Caki2 (cell line): ENCODE measurements around the gene GPRASP2. TPM values are rescaled to one million over a fixed set of nuclear protein-coding genes. Genes with fewer than 3 reads are reported as not detected.
"Not testable (repeated sequence)": the region's sequence is repeated elsewhere in the genome, so short reads cannot be mapped to it uniquely, and the experiment has no call there.

Experiments used
- DNase-seq: peaks from one replicate; pipeline ENCODE4 v3.0.0-alpha.2; 2015; ENCODE audit warnings: low read depth
- in situ Hi-C: cut with HindIII; loops from 2 replicates; pipeline ENCODE4 v1.10.0; 2016; ENCODE audit warnings: low sequenced_read_pairs, low pct_unique_long_range_greater_than_20kb, mixed read lengths
- total RNA-seq: library from RNA; depleted of rRNA; stranded (reverse); fragments of >200 nt; shearing (Covaris generic); gene quantifications from 2 replicates; pipeline ENCODE4 v1.2.3, GENCODE V29; 2014; ENCODE audit warnings: low replicate concordance; rRNA removed

GPRASP2 gene
- total RNA-seq = 4.8 and 27.3 TPM in 2 replicates

DNA sequence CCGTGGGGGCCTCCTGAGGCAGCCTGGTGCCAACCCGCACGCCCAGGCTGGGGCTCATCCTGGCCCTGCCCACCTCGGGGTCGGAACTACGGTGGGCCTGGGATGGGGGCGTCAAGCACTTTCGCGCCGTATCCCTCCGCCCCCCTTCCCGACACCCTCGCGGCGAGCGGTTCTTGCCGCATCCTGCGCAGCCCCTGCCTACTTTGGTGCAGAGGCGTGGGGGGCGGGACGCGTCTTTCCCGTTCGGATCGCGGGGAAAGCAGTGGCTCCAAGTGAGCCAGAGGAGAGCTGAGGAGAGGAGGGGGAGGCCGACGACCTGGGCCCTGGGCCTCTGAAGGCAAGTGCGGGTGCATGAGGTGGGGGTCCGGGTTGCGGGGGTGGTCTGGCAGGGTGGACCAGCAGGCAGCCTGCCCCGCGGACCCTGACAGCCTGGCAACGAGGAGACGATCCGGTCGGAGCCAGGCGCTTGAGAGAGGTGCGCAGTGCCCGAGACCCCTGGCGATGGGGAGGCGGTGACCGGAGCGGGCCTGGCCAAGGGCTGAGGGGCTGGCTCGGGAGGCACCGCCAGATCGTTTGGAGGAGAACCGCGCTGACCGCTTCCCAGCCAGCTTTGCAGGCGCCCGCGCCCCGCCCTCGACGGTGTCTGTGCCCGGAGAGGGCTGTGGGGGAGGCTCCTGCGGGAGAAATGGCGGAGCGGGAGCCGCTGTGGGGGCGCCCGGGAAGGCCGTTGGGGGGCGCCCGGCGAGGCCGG lies at the start of gene GPRASP2:
GPRASP2 (plus strand) TSS at position 233 of the 751 bp plus-strand sequence. CDS start 2,422 bp downstream, outside the sequence.
- DNase-seq = peak; percentile 27
- in situ Hi-C loops = no loop called here

DNA sequence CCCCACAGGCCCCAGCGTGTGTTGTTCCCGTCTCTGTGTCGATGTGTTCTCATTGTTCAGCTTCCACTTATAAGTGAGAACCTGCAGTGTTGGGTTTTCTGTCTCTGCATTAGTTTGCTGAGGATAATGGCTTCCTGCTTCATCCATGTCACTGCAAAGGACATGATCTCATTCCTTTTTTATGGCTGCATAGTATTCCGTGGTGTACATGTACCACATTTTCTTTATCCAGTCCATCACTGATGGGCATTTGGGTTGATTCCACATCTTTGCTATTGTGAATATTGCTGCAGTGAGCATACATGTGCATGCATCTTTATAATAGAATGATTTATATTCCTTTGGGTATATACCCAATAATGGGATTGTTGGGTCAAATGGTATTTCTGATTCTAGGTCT lies 48.4 kb upstream of the GPRASP2 start:
- DNase-seq, in situ Hi-C loops: not testable (repeated sequence)

GRCh38 chrX:102667034-102667433 lies 45.2 kb upstream of the GPRASP2 start:
- in situ Hi-C loops, DNase-seq: not testable (repeated sequence)

GRCh38 chrX:102669526-102669925 lies 42.7 kb upstream of the GPRASP2 start:
- in situ Hi-C loops = no loop called here
- DNase-seq = no peak

DNA sequence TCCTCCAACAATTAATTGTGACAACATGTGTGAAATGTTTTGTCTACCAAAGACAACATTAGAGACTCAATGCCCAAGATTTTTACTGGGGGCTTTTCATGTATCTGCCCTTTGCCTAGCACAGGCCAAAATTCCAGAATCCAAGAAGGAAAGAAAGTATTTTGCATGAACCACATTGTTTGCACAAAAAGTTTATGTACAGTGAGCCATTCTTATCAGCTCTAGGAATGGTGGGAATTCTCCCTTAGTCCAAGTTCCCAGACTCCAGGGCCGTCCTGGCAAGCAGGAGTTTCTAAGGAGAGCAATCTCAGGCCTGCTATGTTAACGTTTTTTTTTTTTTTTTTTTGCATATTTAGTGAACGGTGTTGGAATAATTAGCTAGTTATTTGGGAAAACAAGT lies 39.4 kb upstream of the GPRASP2 start:
- in situ Hi-C loops = no loop called here
- no peak for DNase-seq

DNA sequence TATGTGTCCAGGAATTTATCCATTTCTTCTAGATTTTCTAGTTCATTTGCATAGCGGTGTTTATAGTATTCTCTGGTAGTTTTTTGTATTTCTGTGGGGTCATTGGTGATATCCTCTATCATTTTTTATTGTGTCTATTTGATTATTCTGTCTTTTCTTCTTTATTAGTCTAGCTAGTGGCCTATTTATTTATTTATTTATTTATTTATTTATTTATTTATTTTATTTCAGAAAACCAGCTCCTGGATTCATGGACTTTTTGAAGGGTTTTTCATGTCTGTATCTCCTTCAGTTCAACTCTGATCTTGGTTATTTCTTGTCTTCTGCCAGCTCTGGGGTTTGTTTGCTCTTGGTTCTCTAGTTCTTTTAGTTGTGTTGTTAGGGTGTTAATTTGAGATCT lies 34.8 kb upstream of the GPRASP2 start:
- DNase-seq, in situ Hi-C loops: not testable (repeated sequence)

DNA sequence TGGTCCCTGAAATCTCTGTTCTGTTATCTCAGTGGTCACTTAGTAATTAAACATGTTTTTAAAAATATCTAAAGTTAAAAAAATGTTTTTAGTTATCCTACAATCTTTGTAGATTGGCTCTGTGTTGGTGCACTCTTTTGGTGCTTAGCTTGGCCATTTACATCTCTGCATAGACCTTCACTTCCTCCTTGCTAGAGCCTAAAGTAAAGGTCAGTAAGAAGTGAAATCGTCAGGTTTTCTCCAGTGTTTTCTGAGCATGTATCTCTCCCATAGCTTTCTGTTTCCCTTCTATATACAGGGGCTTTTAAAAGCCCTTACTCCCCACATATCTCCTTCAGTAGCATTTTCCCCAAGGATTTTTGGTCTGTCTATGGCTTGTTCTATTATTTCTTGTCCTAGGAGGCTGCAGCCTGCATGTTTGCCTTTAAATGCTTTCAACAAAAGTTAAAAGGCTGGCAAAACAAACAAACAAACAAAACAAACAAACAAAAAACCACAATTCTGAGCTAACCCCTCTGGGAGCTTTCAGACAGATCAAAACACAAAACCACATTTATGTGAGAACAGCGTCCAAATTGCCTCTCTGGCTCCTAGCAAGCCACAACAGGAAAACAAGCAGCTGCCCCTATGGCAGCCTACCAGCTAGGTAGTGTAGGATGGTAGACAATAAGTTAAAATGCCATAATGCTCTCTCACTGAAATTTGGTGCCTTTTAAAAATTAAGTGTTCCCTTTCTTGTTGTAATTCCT lies 27.3 kb upstream of the GPRASP2 start:
- no peak for DNase-seq
- in situ Hi-C loops = no loop called here

DNA sequence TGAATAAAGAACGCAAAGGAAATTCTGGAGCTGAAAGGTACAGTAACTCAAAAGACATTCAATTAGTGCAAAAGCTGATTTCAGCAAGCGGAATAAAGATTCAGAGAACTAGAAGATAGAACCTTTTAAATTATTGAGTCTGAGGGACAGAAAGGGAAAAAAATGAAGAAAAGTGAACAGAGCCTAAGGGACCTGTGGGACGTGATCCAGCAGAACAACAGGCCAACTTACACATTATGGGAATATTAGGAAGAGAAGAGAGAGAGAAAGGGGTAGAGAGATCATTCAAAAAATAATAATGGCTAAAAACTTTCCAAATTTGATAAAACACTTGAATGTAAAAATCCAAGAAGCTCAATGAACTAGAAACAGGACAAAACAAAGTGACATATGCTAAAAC lies 17.5 kb upstream of the GPRASP2 start:
- DNase-seq = no peak
- in situ Hi-C loops = no loop called here

DNA sequence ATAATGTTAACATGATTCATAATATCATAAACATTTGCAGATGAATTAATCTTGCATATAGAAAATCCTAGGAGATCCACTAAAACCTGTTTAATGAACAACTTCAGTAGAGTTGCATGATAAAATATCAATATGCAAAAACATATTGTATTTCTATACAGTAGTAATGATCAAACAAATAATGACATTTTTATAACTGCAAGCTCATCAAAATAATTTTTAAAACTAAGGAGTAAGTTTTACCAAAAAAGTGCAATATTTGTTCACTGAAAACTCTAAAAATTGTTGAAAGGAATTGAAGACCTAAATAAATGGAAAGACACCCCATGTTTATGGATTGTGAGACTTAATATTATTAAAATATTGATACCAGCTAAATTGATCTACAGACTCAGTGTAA lies 15.9 kb upstream of the GPRASP2 start:
- no peak for DNase-seq
- in situ Hi-C loops = no loop called here

DNA sequence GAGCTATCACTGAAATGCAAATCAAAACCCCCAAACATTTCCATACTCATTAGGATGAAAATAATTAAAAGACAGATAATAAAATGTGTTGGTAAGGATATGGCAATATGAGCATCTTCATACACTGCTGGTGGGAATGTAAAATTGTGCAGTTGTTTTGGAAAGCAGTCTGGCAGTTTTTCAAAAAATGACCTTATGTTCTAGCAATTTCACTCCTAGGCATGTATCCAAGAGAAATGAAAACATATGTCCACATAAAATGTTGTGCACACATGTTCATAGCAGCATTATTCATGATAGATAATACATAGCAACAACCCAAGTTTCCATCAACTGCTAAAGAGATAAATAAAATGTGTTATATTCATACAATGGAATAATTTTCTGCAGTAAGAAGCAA lies 14.8 kb upstream of the GPRASP2 start:
- in situ Hi-C loops = no loop called here
- no peak for DNase-seq

GRCh38 chrX:102708900-102709299 lies 3.3 kb upstream of the GPRASP2 start:
- DNase-seq = no peak
- in situ Hi-C loops = no loop called here

DNA sequence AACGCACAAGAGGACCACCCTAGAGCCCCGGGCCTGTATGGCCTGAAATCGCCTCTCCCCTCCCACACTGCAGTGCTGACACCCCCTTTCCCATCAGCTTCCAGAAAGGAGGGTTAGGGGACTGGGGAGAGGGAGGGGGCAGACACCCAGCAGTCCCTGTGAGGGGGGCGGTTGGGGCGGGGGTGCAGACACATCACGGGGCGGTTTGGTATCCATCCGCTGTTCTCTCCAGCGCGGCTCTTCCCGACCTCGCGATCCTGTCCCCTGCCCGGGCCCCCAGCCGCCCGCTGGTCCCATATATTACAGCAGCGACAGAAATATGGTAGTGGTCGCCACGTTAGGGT lies 404 bp upstream of the GPRASP2 start:
- in situ Hi-C loops = no loop called here
- no peak for DNase-seq

GRCh38 chrX:102712981-102713625 lies 855 bp downstream of the GPRASP2 start:
- peak; percentile 54 for DNase-seq

DNA sequence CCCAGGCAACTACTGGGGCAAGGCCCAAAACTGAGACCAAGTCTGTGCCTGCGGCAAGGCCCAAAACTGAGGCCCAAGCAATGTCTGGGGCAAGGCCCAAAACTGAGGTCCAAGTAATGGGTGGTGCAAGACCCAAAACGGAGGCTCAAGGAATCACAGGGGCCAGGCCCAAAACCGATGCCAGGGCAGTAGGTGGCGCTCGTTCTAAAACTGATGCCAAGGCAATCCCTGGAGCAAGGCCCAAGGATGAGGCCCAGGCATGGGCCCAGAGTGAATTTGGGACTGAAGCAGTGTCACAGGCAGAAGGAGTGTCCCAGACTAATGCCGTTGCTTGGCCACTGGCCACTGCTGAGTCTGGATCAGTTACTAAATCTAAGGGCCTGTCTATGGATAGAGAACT lies 2.7 kb downstream of the GPRASP2 start:
- in situ Hi-C loops = no loop called here
- no peak for DNase-seq

More at GRCh38 chrX:102712981-102713625, 855 bp downstream of the GPRASP2 start:
- in situ Hi-C loops = no loop called here

- in situ Hi-C loops = no loop called here
- DNase-seq = no peak
These were observed 3.7 kb downstream of the GPRASP2 start for GRCh38 chrX:102715967-102716366.

DNA sequence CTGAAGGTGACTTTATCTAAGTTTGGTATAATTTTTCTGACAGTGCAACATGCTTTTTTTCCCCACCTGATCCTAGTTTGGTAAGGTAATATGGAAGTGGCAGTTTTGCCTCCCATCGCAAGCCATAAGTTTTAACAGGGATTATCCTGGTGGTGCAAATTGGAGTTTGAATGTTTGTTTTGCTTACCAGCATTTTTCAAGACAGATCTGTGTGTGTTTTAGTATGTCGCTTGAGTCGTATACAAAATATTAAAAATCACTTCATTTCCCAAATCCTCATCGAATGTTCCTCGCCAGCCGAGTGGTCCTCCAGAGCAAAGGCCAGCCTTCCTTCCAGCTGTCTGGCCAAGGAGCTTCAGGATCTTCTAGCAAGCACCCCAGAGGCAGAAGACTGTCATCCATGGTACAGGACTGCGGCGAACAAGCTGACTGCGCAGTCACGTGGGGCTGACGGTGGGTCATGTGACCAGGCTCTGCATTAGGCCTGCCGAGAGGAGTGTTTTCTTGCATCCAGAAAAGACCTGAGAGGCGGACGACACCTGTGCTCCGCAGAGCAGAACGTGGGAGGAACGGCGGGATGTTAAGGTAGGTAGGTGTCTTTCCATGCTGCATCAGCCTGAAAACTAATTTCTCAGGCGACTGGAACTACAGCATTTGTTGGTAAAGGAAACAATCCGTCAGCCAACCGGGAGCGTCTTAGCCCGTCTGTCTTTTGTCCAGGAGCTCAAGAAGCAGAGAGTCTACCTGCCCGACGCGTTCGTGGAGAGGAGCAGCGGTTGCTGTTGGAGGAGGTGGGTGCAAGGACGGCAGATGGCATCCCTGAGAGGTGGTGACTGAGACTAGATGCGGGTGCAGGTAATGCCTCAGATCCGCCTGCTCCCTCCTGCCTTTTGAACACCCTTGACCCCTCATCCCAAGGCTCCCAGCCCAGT lies 8.3 kb downstream of the GPRASP2 start, which contains the start of gene GPRASP3:
GPRASP3 (plus strand) TSS at position 507 of the 932 bp plus-strand sequence. CDS start 28,253 bp downstream, outside the sequence.
- in situ Hi-C loops = no loop called here
- DNase-seq = peak; percentile 64

- in situ Hi-C loops, DNase-seq: not testable (repeated sequence)
These were observed 8.9 kb downstream of the GPRASP2 start for GRCh38 chrX:102721169-102721506.

- no peak for DNase-seq
- in situ Hi-C loops = no loop called here
These were observed 11.2 kb downstream of the GPRASP2 start for GRCh38 chrX:102723456-102723855.
